HL-60/S4 treated with phorbol 12-myristate 13-acetate at 8.2 ng/mL for 4 days and 3 days (cell line): ENCODE results near the gene FADS3.
"Not testable (repeated sequence)": the region's sequence is repeated elsewhere in the genome, so short reads cannot be mapped to it uniquely, and the experiment has no call there.

Source experiments
- in situ Hi-C: fragments of 300-500 bp; cut with MboI; formaldehyde crosslinking; loops from 2 replicates; pipeline ENCODE4 v1.15.0; 2022; ENCODE audit warnings: low sequenced_read_pairs

FADS3 gene

DNA sequence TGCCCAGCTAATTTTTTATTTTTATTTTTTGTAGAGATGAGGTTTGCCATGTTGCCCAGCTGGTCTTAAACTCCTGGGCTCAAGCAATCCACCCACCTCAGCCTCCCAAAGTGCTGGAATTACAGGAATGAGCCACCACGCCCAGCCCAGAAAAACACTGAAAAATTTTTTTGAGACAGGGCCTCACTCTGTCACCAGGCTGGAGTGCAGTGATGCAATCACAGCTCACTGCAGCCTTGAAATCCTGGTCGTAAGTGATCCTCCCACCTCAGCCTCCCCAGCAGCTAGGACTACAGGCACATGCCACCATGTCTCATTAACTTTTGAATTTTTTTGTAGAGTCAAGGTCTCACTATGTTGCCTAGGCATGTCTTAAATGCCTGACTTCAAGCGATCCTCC is 9.1 kb downstream of the FADS3 start:
- in situ Hi-C loops, result not testable (repeated sequence)

DNA sequence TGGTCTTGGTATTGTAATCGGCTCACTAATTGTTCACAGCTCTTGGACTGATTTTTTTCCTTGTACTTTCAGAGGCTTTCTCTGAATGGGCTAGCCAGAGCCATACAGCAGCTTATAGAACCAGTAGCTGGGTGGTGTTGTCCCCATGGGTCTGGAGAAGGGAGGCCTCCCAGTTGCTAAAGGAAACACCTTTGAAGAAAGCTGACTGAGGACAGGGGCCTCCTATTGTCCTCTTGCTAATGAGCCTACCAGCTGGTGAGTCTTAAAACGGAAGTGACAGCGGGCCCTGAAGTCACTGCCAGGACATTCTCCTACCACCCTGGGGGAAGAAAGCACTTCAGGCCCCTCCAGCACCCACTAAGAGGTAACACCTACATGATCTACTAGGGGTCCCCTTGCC is 9.9 kb downstream of the FADS3 start:
- in situ Hi-C loops, result no loop called here

DNA sequence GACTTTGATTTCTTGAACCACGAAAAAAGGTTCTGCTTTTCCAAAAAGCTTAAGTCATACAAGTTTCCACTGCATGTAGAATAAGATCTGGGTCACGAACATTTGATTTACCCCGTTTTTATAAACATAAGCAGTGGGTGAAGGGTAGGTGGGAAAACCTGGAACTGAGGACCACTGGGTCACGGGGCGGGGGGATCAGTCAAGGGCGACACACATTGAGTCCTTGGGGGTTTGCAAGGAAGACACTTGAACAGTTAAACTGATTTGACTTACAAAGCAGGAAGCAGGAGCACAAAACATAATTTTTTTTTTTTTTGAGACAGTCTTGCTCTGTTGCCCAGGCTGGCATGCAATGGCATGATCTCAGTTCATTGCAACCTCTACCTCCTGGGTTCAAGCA is 10.9 kb downstream of the FADS3 start:
- in situ Hi-C loops, result no loop called here

DNA sequence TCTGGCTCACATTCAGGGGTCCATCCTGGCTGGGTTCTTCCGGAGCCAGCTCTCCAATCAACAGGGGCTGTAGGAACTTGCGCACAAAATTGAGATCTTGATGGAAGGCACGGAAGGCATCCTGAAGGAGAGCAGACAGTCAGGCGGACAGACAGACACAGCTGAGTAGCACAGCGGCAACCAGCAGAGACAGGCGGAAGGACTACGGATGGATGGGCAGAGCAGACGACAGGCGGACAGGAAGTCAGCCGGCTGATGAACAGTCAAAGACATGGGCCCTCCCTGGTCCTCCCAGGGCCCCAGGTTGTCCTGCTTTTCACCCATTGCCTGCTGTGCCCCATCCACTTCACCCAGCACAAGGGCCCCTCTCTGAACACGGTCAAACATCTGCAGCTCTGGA is 11.3 kb downstream of the FADS3 start:
- in situ Hi-C loops, result no loop called here

DNA sequence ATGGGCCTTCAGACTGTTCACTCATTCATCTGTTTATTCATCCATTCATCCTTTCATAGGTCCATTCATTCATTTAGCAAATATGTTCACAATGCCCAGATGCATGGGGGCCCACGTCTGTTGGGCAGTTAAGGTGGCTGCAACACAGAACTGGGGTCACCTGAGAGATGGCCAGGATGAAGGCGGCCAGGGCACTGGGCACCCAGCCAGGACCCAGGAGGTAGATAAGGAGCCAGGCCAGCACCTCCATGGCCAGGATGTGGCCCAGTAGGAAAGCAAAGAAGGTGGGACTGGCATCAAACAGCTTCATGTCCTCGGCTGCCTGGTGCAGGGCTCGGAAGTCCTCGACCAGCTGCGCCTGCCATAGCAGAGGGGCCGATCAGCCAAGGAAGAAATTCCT is 12.2 kb downstream of the FADS3 start:
- in situ Hi-C loops, result no loop called here

DNA sequence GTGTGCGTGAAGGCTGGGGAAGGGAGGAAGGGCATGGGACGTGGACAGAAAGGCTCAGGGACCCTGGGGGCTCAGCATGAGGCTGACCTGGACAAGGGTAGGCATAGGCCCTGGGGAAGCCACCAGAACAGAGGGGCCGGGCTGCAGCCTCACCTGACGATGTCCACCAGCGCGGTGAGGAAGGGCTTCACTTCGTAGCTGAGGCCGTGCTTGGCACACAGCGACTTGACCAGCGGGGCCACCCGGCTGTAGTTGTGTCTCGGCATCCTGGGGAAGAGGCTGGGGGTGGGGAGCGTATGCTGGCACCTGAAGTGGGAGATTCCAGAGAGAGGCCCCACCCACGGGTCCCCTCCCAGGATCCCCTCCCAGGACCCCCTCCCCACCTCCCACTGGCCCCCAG is 15.6 kb downstream of the FADS3 start:
- in situ Hi-C loops, result no loop called here

DNA sequence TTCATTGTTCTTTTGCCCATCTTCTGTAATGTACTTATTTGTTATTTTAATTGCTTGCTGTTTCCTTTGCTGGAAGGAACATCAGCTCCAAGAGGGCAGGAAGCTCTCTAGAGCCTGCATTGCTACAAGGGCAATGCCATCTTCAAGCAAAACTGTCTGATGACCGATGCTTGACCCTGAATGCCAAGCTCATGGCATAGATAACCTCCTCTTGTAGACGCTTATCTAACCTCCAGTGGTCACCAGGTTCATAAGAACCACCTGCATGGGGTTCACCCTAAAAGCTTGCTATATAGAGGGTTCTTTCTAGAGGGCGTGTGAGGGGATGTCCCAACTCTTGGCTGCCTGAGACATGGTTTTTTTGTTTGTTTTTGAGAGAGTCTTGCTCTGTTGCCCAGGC is 16.5 kb downstream of the FADS3 start:
- in situ Hi-C loops, result no loop called here

DNA sequence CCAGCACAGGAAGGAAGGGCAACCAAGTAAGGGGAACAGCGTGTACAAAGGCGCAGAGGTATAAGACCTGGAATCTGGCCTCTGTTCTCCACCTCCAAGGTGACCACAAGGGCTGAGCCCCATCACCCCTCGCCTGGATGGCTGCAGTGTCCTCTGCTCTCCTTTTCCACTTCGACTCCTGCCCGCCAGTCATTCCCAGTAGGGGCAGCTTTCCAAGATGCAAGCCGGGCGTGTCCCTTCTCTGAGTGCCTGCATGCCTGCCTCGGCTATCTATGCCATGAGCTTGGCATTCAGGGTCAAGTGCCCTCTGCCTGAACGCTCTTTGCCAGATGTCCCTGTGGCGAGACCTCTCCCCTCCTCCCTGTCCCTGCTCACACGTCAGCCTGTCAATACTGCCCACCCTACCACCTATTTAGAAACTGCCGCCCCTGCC is 17.0 kb downstream of the FADS3 start:
- in situ Hi-C loops, result no loop called here

DNA sequence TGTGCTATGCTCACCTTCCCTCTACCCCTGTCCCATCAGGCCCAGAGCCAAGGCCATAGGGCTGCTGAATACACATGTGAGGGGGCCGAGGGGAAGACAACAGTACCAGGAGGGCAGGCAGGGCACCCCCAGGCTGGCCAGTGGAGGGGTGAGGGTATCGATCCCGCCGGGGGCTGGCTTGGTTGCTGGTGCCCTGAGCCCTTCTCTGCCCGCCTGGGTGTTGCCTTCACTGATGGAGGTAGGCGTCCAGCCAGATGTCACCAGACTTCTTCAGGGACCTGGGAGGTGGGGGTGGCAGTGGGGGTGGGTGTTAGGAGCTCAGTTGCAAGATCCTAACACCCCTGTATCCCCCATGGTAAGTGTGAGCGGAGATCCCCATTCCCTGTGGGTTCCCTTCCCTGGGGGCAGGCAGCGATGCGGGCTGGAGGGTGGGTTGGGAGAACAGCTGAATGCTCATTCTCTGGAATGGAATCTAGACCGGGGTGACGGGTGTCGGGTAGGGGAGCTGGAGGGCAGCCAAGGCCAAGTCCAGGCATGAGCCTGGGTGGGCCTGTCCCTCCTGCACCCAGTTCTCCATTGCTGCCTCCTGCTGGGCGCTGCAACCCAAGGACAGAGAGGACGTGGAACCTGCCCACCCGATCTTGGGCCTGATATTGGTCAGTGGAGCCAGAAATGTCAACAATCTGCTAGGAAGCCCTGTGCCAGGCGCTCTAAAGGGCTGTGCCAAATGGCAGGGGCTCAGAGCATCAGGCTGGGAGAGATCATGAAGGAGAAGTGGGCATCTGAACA is 17.6 kb downstream of the FADS3 start:
- in situ Hi-C loops, result no loop called here

DNA sequence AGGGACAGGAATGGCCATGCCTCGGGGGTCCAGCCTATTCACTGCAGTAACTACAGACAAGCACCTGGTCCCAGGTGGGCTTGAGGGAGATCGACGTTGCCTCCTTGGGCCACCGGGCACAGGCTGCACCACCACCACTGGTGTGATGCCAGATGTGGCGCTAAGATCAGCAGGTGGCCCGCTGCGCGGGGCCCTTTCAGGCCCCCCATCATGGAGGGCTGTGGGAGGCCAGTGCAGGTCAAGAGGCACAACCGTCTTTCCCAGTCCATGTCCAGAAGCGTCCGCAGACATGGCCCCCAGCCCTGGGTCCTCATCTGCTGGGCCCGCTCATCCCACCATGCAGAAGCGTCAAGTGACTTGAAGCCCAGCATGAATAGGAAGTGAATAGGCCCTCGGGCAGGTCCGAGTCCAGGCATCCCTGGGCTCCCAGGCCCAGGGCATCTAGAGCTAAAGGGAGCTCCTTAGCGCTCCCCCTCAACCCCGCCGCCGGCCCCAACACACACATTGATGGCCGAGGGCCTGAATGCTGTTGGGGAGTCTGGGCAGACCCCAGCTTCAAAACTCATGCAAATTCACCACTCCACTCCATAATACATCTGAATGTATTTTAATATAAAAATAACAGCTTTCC is 18.3 kb downstream of the FADS3 start:
- in situ Hi-C loops, result no loop called here

DNA sequence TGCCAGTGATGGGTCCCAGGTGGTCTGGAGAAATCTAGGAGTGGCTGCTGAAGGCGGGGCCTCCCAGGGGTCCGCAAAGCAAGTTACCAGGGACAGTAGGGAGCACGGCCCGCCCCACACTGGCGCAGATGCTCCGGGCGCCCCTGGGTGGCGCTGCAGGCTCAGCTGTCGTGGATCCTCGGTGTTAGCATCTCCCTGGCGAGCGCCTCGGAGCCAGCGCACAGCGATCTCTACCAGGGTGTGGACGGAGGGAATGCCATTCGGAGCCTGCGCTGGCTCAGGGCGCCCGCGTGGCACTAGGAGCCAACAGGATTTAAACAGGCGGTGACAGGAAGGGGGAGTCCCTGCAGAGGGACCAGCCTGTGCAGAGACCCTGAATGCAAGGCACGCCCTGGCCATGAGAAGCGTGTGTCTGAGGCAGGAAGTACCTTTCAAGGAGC is 20.2 kb downstream of the FADS3 start:
- in situ Hi-C loops, result no loop called here

DNA sequence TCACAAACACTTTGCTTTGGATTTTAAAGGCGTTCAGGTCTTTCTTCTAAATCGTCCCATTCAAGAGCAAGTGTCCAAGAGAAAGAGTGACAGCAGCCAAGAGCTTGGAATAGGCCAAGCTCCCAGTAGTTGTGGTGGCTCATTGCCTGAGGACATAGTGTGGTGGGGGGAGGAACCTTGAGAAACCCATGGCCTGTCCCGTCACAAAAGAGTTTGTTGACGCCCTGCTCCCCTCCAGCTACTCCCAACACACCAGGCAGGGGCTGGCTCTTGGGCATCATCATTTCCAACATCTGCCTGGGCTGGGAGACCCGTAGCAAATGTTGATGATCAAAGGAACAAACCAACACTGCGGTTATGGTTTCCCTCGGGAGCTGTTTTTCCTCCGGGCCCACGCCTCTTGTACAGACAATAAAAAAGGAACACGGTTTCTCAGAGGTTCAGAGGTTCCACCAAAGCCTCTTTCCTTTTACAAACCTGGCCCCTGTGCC is 20.8 kb downstream of the FADS3 start:
- in situ Hi-C loops, result no loop called here

DNA sequence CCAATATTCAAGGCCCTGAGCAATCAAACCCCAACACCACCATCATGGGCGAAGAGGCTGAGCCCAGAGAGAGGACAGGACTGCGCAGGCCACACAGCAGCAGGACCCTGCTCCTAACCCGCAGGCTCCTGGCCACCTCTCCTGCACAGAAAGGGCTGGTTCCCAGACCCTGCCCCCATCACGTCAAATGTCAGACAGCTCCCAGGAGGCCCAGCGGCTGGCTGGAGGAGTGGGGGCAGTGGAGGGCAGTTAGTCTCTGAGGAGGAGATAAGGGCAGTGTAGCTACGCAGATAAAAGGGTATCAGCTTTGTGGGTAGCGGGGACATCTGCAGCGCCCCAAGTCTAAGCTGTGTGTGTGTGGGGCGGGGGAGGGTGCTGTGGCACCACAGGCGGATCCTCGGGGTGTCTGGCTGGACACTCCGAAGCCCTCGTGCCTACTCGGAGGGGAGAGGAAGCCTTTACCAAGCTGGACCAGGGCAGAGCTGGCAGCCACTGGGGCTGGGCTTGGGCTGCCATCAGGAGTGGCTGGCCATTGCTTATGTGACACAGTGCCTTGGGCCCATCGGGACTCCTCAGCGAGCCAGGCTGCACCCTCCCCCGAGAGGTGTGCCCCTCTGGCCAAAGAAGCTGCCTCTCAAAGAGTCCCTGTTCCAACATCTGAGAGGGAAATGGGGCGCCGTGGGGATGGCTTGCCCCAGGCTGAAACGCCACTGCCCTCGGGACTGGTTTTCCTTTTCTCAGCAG is 21.5 kb downstream of the FADS3 start:
- in situ Hi-C loops, result no loop called here

DNA sequence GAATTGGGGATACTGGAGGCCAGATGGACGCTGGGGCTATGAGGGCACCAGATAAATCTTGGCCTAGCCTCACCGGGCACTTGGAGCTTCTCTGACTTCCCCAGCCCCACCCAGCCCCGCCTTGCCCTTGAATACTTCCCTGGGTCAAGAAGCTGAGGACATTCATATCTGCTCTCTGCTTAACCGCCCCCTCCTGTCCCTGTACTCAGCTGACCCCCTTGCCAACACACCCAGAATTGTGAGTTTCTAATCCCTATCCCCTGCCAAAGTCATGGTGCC is 22.0 kb downstream of the FADS3 start:
- in situ Hi-C loops, result no loop called here

DNA sequence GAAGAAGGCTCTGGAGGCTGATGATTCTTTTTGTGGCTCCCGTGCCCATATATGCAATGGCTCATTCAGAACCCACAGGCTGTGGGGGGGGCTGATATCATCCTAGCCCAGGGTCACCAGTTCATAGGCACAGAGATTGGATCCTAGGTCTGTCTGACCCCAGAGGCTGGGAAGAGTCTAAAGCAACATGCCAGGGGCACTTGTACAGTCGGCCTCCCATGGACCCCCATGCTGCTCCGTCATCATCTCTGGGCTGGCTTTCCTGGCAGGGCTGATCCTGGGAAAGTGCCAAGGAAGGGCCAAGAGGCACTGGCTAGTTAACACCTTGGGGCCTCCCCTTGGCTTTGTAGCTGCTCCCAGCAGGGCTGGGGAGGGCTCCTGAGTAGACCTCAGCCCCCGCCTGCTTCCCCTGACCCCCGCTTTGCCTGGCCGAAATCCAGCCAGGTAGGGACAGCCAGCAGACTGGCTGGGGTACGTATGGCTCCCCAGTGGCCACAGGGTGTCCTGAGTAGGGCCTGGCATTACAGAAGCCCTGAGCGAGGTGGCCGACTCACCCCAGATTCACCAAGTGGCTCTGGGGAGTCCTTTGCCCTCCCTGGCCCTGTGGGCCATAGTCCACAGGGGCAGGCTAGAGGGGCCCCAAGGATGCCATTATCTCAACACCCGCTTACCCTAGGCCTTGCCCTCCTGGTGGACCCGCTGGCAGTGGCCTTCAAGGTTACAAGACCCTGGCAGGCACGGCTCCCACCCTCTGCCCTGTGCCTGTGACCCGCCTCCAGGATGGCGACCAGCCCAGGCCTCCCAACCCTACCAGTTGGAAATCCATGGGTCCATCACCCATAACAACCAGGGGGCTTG is 22.5 kb downstream of the FADS3 start:
- in situ Hi-C loops, result no loop called here

DNA sequence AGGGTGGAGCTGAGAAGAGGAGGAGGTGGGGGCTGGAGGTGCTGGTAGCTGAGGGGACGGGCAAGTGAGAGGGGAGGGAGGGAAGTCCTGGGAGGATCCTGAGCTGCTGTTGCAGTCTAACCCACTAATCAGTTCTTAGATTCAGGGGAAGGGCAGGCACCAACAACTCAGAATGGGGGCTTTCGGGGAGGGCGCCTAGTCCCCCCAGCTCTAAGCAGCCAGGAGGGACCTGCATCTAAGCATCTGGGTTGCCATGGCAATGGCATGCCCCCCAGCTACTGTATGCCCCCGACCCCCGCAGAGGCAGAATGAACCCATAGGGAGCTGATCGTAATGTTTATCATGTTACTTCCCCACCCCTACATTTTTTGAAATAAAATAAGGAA is 24.4 kb downstream of the FADS3 start:
- in situ Hi-C loops, result no loop called here

DNA sequence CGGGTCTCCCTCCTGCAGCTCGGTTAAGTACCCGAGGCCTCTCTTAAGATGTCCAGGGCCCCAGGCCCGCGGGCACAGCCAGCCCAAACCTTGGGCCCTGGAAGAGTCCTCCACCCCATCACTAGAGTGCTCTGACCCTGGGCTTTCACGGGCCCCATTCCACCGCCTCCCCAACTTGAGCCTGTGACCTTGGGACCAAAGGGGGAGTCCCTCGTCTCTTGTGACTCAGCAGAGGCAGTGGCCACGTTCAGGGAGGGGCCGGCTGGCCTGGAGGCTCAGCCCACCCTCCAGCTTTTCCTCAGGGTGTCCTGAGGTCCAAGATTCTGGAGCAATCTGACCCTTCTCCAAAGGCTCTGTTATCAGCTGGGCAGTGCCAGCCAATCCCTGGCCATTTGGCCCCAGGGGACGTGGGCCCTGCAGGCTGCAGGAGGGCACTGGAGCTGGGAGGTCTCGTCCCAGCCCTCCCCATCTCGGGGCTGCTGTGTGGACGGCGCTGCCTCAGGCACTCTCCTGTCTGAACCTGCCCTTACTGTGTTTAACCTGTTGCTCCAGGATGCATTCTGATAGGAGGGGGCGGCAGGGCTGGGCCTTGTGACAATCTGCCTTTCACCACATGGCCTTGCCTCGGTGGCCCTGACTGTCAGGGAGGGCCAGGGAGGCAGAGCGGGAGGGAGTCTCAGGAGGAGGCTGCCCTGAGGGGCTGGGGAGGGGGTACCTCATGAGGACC is 25.0 kb downstream of the FADS3 start:
- in situ Hi-C loops, result no loop called here

DNA sequence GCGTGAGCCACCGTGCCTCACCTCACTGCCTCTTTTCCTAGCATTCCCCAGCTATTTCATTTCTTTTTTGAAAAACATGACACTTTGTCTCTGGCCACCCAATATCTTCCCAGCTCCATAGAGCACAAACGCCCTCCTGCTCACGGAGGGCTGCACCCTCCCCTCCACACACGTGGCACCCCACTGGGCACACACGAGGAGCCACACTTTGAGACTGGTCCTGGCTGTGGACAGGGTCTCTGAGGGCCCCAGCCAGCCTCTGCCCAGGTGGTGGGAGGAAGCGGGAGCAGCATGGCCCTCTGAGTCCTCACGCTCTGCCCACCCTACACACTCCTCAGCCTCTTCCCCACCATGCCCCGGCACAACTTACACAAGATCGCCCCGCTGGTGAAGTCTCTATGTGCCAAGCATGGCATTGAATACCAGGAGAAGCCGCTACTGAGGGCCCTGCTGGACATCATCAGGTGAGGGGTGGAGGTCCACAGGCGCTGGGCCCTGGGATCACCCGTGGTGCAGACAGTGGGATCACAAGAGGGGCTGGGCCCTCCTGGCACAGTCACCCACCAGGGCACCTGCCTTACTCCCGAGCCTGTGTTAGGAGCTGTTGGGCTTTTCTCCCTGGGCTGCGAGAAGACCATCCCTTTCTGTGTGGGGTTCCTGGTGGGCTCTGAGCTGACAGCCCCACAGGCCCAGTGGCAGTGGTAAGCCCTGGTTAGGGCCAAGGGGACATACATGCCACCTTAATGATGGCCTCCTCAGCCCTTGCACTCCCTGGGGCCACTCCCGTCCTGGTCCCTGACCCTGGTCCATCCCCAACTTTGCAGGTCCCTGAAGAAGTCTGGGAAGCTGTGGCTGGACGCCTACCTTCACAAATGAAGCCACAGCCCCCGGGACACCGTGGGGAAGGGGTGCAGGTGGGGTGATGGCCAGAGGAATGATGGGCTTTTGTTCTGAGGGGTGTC is 26.2 kb downstream of the FADS3 start:
- in situ Hi-C loops, result no loop called here

DNA sequence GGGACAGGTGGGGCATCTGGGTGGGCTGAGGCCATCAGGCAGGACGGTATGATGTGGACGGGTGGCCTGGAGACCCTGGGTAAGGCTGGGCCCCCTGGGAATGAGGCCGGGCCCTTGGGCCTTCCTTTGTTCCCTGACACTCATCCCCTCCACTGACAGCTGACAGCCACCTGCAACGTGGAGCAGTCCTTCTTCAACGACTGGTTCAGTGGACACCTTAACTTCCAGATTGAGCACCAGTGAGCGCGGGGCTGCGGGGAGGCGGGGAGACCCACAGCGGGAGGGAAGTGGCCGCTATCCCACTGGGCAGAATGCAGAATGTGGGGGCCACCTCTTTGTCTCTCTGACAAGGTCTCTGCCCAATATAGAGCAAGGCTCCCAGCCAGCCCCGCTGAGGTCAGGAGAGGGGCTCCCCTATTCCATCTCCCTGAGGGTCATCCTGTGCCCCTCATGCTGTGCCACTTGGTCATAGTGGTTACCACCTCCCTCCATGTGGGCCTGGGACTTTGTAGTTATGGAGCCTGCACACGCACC is 27.7 kb downstream of the FADS3 start:
- in situ Hi-C loops, result no loop called here
